A673 (cell line): ENCODE results near the gene SNX2. TPM values are rescaled to one million over a fixed set of nuclear protein-coding genes. Genes with fewer than 3 reads are reported as not detected.
A peak's percentile ranks its signal among the peaks of the same experiment; 100 is the strongest.

ENCODE experiments used
- BruUV-seq: library from RNA; stranded (reverse); fragments of 400-500 nt; replicated peaks from 2 replicates; lab custom pipeline; 2021; lab: Mats Ljungman, UMichigan
- CTCF ChIA-PET: fragments of 300-600 bp; sonication (Branson Sonifier 250); formaldehyde crosslinking; loops from one replicate; lab custom pipeline; 2022; ENCODE audit warnings: antibody characterized with exemption; lab: Charles Lee
- POLR2A ChIA-PET: fragments of 300-600 bp; sonication (Branson Sonifier 250); formaldehyde crosslinking; loops from one replicate; lab custom pipeline; 2022; ENCODE audit warnings: antibody characterized with exemption; ENCODE audit not compliant: low non-redundant PET; lab: Charles Lee
- DNase-seq: peaks from one replicate; pipeline ENCODE4 v3.0.0-alpha.2; 2015; ENCODE audit warnings: low spot score
- H3K27ac ChIP-seq: fragments of 200-600 bp; sonication (generic); 2 replicates; pipeline ENCODE4 v1.5.1; 2016; ENCODE audit warnings: mixed run types, low read depth, mild to moderate bottlenecking, mixed read lengths, antibody characterized with exemption, low read length; ENCODE audit not compliant: poor library complexity, severe bottlenecking
- H3K27me3 ChIP-seq: fragments of 200-600 bp; sonication (generic); replicated peaks from 2 replicates; pipeline ENCODE4 v1.6.1; 2017; ENCODE audit warnings: mixed run types, low read depth, mild to moderate bottlenecking, mixed read lengths, antibody characterized with exemption, low read length; ENCODE audit not compliant: insufficient read depth, poor library complexity
- H3K36me3 ChIP-seq: fragments of 200-600 bp; sonication (generic); 2 replicates; pipeline ENCODE4 v1.6.1; 2016; ENCODE audit warnings: mixed run types, mild to moderate bottlenecking, mixed read lengths, antibody characterized with exemption, low read length; ENCODE audit not compliant: insufficient read depth, poor library complexity, severe bottlenecking
- H3K4me1 ChIP-seq: fragments of 200-600 bp; sonication (generic); 2 replicates; pipeline ENCODE4 v1.6.1; 2017; ENCODE audit warnings: mixed run types, mild to moderate bottlenecking, mixed read lengths, antibody characterized with exemption, low read length; ENCODE audit not compliant: insufficient read depth, poor library complexity, severe bottlenecking
- H3K4me3 ChIP-seq: fragments of 200-600 bp; sonication (generic); 2 replicates; pipeline ENCODE4 v1.5.1; 2016; ENCODE audit warnings: low read depth, mixed run types, mild to moderate bottlenecking, mixed read lengths, low read length; ENCODE audit not compliant: poor library complexity, severe bottlenecking
- H3K9me3 ChIP-seq: fragments of 200-600 bp; sonication (generic); 2 replicates; pipeline ENCODE4 v1.6.1; 2016; ENCODE audit warnings: mixed run types, low read depth, mild to moderate bottlenecking, mixed read lengths, antibody characterized with exemption, low read length; ENCODE audit not compliant: poor library complexity, severe bottlenecking
- EZH2 ChIP-seq: fragments of 200-600 bp; sonication (generic); IDR thresholded peaks from 2 replicates; pipeline ENCODE4 v1.6.1; 2017; ENCODE audit warnings: borderline replicate concordance, low read depth, mild to moderate bottlenecking, mixed read lengths, antibody characterized with exemption, low read length; ENCODE audit not compliant: poor library complexity, severe bottlenecking
- intact Hi-C: fragments of 100-400 bp; cut with micrococcal nuclease; formaldehyde crosslinking; loops from one replicate; pipeline ENCODE4 v1.10.0; 2022; ENCODE audit not compliant: unreplicated experiment
- total RNA-seq: library from RNA; stranded (reverse); gene quantifications from 2 replicates; pipeline ENCODE4 v1.2.3, GENCODE V29; 2021
- TF ChIP-seq, protein P1 (sequence below): fragments of 300-800, 200-600 bp; sonication (generic); conservative IDR thresholded peaks from 2 replicates; pipeline ENCODE4 v1.5.1; 2017; ENCODE audit warnings: low read depth, mild to moderate bottlenecking, antibody characterized with exemption, low read length, moderate library complexity, mixed read lengths

The SNX2 gene
- total RNA-seq, 1 experiment from 2014 or later = 64.3 TPM

DNA sequence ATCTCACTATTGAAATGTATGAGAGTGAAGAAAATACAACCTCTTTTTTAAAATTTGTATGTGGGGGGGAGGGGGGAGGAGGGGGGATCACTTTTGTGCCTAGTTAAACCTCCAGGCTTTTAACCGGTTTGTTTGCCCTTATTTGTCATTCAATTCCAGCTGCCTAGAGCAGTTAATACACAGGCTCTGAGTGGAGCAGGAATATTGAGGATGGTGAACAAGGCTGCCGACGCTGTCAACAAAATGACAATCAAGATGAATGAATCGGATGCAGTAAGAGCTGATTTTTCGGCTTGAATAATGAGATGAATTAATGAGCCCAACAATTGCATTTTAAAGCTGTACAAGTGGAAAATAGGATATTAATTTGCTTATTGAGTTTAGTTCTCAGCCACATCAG is 41.9 kb downstream of the SNX2 start:
- CTCF ChIA-PET = no interaction called here

DNA sequence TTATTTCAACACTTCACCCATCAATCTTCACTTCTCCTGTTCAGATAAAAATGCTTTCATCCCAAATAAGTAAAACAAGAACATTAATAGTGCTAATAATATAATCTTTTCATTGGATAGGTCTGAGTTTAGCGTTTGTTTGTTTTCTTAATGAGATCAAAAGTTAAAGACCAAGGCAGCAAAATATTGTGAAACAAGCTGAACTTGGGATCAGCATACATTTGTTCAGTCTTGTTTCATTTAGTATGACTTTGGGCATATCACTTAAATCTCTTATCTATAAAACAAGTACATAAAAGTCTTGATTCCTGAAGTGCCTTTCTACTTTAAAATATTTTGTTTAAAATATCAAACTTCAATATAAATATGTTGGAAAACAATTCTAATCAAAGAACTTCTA is 57.1 kb downstream of the SNX2 start:
- DNase-seq = no peak
- intact Hi-C loops = loop anchor here (10.0 kb wide), 1 partner anchor 127 kb away; no protein-coding TSS in a partner anchor
- Histone ChIP-seq H3K27me3 (no peaks in the 10 kb centered on the region), H3K9me3 (no peaks in the 10 kb centered on the region), H3K4me1 (peaks cover 7% of the 10 kb centered on the region), H3K36me3 (peaks cover 8% of the 10 kb centered on the region), H3K27ac (no peak overlapping the region), H3K4me3 (no peak overlapping the region)
- ChIA-PET POLR2A (no interaction called here), CTCF (no interaction called here)
- TF ChIP-seq EZH2 = no peak
- TF ChIP-seq, protein P1, sequence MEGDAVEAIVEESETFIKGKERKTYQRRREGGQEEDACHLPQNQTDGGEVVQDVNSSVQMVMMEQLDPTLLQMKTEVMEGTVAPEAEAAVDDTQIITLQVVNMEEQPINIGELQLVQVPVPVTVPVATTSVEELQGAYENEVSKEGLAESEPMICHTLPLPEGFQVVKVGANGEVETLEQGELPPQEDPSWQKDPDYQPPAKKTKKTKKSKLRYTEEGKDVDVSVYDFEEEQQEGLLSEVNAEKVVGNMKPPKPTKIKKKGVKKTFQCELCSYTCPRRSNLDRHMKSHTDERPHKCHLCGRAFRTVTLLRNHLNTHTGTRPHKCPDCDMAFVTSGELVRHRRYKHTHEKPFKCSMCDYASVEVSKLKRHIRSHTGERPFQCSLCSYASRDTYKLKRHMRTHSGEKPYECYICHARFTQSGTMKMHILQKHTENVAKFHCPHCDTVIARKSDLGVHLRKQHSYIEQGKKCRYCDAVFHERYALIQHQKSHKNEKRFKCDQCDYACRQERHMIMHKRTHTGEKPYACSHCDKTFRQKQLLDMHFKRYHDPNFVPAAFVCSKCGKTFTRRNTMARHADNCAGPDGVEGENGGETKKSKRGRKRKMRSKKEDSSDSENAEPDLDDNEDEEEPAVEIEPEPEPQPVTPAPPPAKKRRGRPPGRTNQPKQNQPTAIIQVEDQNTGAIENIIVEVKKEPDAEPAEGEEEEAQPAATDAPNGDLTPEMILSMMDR = no peak
- BruUV-seq = no TSS peak

More for the DNA sequence above, 41.9 kb downstream of the SNX2 start:
- Histone ChIP-seq H3K36me3 (peaks cover 3% of the 10 kb centered on the region), H3K9me3 (no peaks in the 10 kb centered on the region), H3K27ac (no peak overlapping the region), H3K4me1 (no peaks in the 10 kb centered on the region), H3K27me3 (no peaks in the 10 kb centered on the region), H3K4me3 (no peak overlapping the region)
- TF ChIP-seq, protein P1 = no peak
- no peak for TF ChIP-seq EZH2
- intact Hi-C loops = no loop called here
- DNase-seq = no peak
- POLR2A ChIA-PET = no interaction called here
- no TSS peak for BruUV-seq

DNA sequence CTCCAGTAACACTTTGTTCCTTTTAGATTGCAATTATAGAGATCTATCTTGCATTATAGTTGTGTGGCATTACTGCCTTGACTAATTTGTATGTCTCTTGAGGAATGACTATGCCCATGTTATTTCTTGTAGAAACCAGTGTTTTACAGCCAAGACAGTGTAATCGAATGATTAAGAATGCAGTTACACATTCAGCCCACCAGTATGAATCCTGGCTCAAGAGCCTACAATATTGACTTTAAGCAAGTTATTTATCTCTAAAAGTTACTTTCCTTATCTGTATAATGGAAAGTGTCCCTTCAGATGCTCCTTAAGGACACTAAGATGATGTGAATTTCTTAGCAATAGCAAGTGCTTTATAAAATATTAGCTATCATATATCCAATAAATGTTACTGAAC is 60.8 kb downstream of the SNX2 start:
- H3K27me3 ChIP-seq = no peaks in the 10 kb centered on the region
- H3K4me3 ChIP-seq = no peak overlapping the region
- ChIA-PET CTCF (no interaction called here), POLR2A (no interaction called here)
- H3K4me1 ChIP-seq = peaks cover 7% of the 10 kb centered on the region
- H3K36me3 ChIP-seq = no peaks in the 10 kb centered on the region
- no TSS peak for BruUV-seq
- intact Hi-C loops = loop anchor here (10.0 kb wide), 1 partner anchor 131 kb away; no protein-coding TSS in a partner anchor
- no peak overlapping the region for H3K27ac ChIP-seq
- TF ChIP-seq, protein P1 = no peak
- TF ChIP-seq EZH2 = no peak
- DNase-seq = peak; percentile 10
- H3K9me3 ChIP-seq = no peaks in the 10 kb centered on the region
